ENCODE results near the gene RNF32.

- TF ChIP-seq CTCF (IDR thresholded peaks at IDR 0.05; ENCODE audit: insufficient read depth, low read depth, low read length) (no peak), EZH2 (IDR thresholded peaks at IDR 0.05; ENCODE audit: insufficient read depth, low read length) (no peak)
Measured at GRCh38 chr7:156610601-156611000, 30.0 kb upstream of the RNF32 start.
